Activated CD4-positive, alpha-beta T cell treated with anti-CD3 and anti-CD28 coated beads for 48 hours (primary cell): ENCODE data around the gene MOV10.

ENCODE experiments used
- DNase-seq: peaks from one replicate; pipeline ENCODE4 v3.0.0-alpha.2; 2020

The MOV10 gene

GRCh38 chr1:112700290-112701226 lies 26.1 kb downstream of the MOV10 start:
- DNase-seq: peak; percentile 79

- DNase-seq: no peak
Measured at GRCh38 chr1:112701227-112702066, 27.0 kb downstream of the MOV10 start.

- DNase-seq: no peak
Measured at GRCh38 chr1:112702067-112702395, 27.6 kb downstream of the MOV10 start.

GRCh38 chr1:112702420-112703261 lies 28.2 kb downstream of the MOV10 start:
- no peak for DNase-seq

GRCh38 chr1:112703706-112704105 lies 29.2 kb downstream of the MOV10 start:
- DNase-seq: no peak

GRCh38 chr1:112704391-112704933 lies 30.0 kb downstream of the MOV10 start:
- peak; percentile 58 for DNase-seq

GRCh38 chr1:112704934-112705627 lies 30.6 kb downstream of the MOV10 start:
- DNase-seq: peak; percentile 70

- peak; percentile 39 for DNase-seq
Measured at GRCh38 chr1:112706505-112707220, 32.2 kb downstream of the MOV10 start, which contains the start of gene RHOC. RHOC (minus strand) TSS chr1:112707127; CDS start chr1:112703799, 3,328 bp downstream.

- peak; percentile 77 for DNase-seq
Measured at GRCh38 chr1:112707221-112708001, 33.0 kb downstream of the MOV10 start.

- no peak for DNase-seq
Measured at GRCh38 chr1:112708002-112708448, 33.6 kb downstream of the MOV10 start.

GRCh38 chr1:112708489-112708888 lies 34.0 kb downstream of the MOV10 start:
- DNase-seq: no peak

GRCh38 chr1:112710159-112710558 lies 35.7 kb downstream of the MOV10 start:
- no peak for DNase-seq

GRCh38 chr1:112710586-112710985 lies 36.1 kb downstream of the MOV10 start:
- DNase-seq: no peak

- no peak for DNase-seq
Measured at GRCh38 chr1:112711041-112711440, 36.6 kb downstream of the MOV10 start.

- no peak for DNase-seq
Measured at GRCh38 chr1:112711670-112712069, 37.2 kb downstream of the MOV10 start.

GRCh38 chr1:112712191-112712590 lies 37.7 kb downstream of the MOV10 start:
- no peak for DNase-seq

- DNase-seq: no peak
Measured at GRCh38 chr1:112712701-112713128, 38.3 kb downstream of the MOV10 start.

- no peak for DNase-seq
Measured at GRCh38 chr1:112713466-112714312, 39.2 kb downstream of the MOV10 start.
